CD14-positive monocyte (primary cell): ENCODE data around the gene TEX13D. TPM values are rescaled to one million over a fixed set of nuclear protein-coding genes. Genes with fewer than 3 reads are reported as not detected.

Experiments
- DNase-seq, 3 donors: peaks; one replicate each; pipeline ENCODE4 v3.0.0-alpha.2; 2011 to 2022
- H2AFZ ChIP-seq: 2 replicates; pipeline ENCODE4 v1.6.0; 2012; ENCODE audit warnings: mild to moderate bottlenecking, low read depth, low read length, inconsistent platforms; ENCODE audit not compliant: insufficient read depth, poor library complexity, severe bottlenecking
- H3K27ac ChIP-seq, 2 donors: 1 replicate in 1 of 2; 2 replicates in 1 of 2; pipeline ENCODE4 v1.5.1; 2012 to 2013; ENCODE audit warnings: low read length in 2 of 2, control low read depth in 1 of 2, inconsistent platforms in 1 of 2, low read depth in 1 of 2, mild to moderate bottlenecking in 1 of 2
- H3K27me3 ChIP-seq, 2 donors: one replicate each; pipeline versions ENCODE4 v1.6.0 to v1.6.1; 2011 to 2013; ENCODE audit warnings: low read length in 2 of 2; ENCODE audit not compliant: control insufficient read depth in 2 of 2, insufficient read depth in 2 of 2
- H3K36me3 ChIP-seq, 2 donors: replicated peaks in 1 of 2; 1 replicate in 1 of 2; 2 replicates in 1 of 2; pipeline versions ENCODE4 v1.5.1 to v1.6.1; 2012 to 2013; ENCODE audit warnings: low read length in 2 of 2, control low read depth in 1 of 2, inconsistent platforms in 1 of 2, mild to moderate bottlenecking in 1 of 2; ENCODE audit not compliant: insufficient read depth in 2 of 2, control insufficient read depth in 1 of 2
- H3K4me1 ChIP-seq, 2 donors: 1 replicate in 1 of 2; 2 replicates in 1 of 2; pipeline versions ENCODE4 v1.5.1 to v1.6.1; 2012 to 2013; ENCODE audit warnings: low read length in 2 of 2, control low read depth in 1 of 2, inconsistent platforms in 1 of 2, mild to moderate bottlenecking in 1 of 2, moderate library complexity in 1 of 2; ENCODE audit not compliant: insufficient read depth in 2 of 2, control insufficient read depth in 1 of 2
- H3K4me2 ChIP-seq: replicated peaks from 2 replicates; pipeline ENCODE3; 2012; ENCODE audit warnings: low read length, moderate library complexity, mild to moderate bottlenecking; ENCODE audit not compliant: poor library complexity, severe bottlenecking; ENCODE audit errors: extremely low read depth
- H3K4me3 ChIP-seq, 3 experiments: fragments of 200-600 bp in 1 of 3; sonication (generic) in 1 of 3; replicated peaks in 1 of 3; 1 replicate in 2 of 3; 2 replicates in 1 of 3; pipeline ENCODE4 v1.5.1; 2011 to 2013; ENCODE audit warnings: low read length in 3 of 3, mild to moderate bottlenecking in 3 of 3, control low read depth in 2 of 3, low read depth in 2 of 3, inconsistent platforms in 1 of 3, moderate library complexity in 1 of 3
- H3K79me2 ChIP-seq: 2 replicates; pipeline ENCODE4 v1.6.0; 2012; ENCODE audit warnings: mild to moderate bottlenecking, control low read depth, inconsistent platforms, low read length, moderate library complexity; ENCODE audit not compliant: insufficient read depth
- H3K9ac ChIP-seq: 2 replicates; pipeline ENCODE4 v1.6.0; 2017; ENCODE audit warnings: low read length, mild to moderate bottlenecking; ENCODE audit not compliant: insufficient read depth, poor library complexity, severe bottlenecking
- H3K9me3 ChIP-seq, 2 donors: replicated peaks in 1 of 2; 1 replicate in 1 of 2; 2 replicates in 1 of 2; pipeline versions ENCODE4 v1.5.1 to v1.6.1; 2012 to 2013; ENCODE audit warnings: low read length in 2 of 2, control low read depth in 1 of 2; ENCODE audit not compliant: control insufficient read depth in 1 of 2, insufficient read depth in 1 of 2
- H4K20me1 ChIP-seq: 2 replicates; pipeline ENCODE4 v1.6.0; 2012; ENCODE audit warnings: mild to moderate bottlenecking, low read length, control low read depth, moderate library complexity; ENCODE audit not compliant: insufficient read depth
- H3K27ac Mint-ChIP-seq, 7 donors: one replicate each; pipeline ENCODE4 v1.8.0; 2020; ENCODE audit warnings: mild to moderate bottlenecking in 7 of 7, mixed read lengths in 7 of 7, moderate library complexity in 6 of 7, inconsistent platforms in 2 of 7
- H3K27me3 Mint-ChIP-seq, 3 donors: one replicate each; pipeline ENCODE4 v1.8.0; 2021 to 2022; ENCODE audit warnings: low read depth in 3 of 3, mild to moderate bottlenecking in 3 of 3, mixed read lengths in 3 of 3, moderate library complexity in 3 of 3, inconsistent platforms in 1 of 3
- H3K36me3 Mint-ChIP-seq, 2 donors: one replicate each; pipeline ENCODE4 v1.8.0; 2020; ENCODE audit warnings: mixed read lengths in 2 of 2, inconsistent platforms in 1 of 2, mild to moderate bottlenecking in 1 of 2
- H3K4me1 Mint-ChIP-seq: one replicate; pipeline ENCODE4 v1.8.0; 2020; ENCODE audit warnings: mild to moderate bottlenecking, mixed read lengths
- H3K4me3 Mint-ChIP-seq, 2 donors: one replicate each; pipeline ENCODE4 v1.8.0; 2020; ENCODE audit warnings: mild to moderate bottlenecking in 2 of 2, mixed read lengths in 2 of 2, moderate library complexity in 1 of 2
- H3K9me3 Mint-ChIP-seq, 7 donors: one replicate each; pipeline ENCODE4 v1.8.0; 2020 to 2022; ENCODE audit warnings: mixed read lengths in 7 of 7, mild to moderate bottlenecking in 6 of 7, moderate library complexity in 6 of 7, inconsistent platforms in 2 of 7
- WGBS: methylation state at CpG from one replicate; pipeline ENCODE4 v1.1.5; 2013; ENCODE audit warnings: missing lambda C conversion rate; ENCODE audit not compliant: insufficient coverage; 5-methylcytosine and 5-hydroxymethylcytosine counted together
- intact Hi-C, 2 donors: fragments of 100-400 bp; cut with micrococcal nuclease; formaldehyde crosslinking; loops; one replicate each; pipeline versions ENCODE4 v1.15.0 to v1.15.1; 2023
- polyA plus RNA-seq, 3 donors: library from polyadenylated mRNA; depleted of rRNA in 1 of 3; unstranded in 2 of 3; stranded (reverse) in 1 of 3; fragments of 300-500 nt in 2 of 3; fragments of >200 nt in 1 of 3; fragmentation: Illumina TruSeq in 2 of 3; gene quantifications; 1 replicate in 2 of 3; 2 replicates in 1 of 3; pipeline ENCODE4 v1.2.3, GENCODE V29; 2012 to 2021
- TF ChIP-seq, protein P1 (sequence below): fragments of 200-600 bp; IDR thresholded peaks from one replicate; pipeline ENCODE4 v1.8.0; 2022; ENCODE audit warnings: antibody characterized with exemption, mild to moderate bottlenecking

TEX13D gene
- polyA plus RNA-seq, 3 donors, result not detected

- 100% methylated on average over 1 of the region's 5 CpGs for WGBS
- no peak overlapping the region for H3K4me2 ChIP-seq
- H3K9me3 ChIP-seq, result no peaks in the 10 kb centered on the region
- H3K4me1 Mint-ChIP-seq, result peaks cover 5% of the 10 kb centered on the region
- no peak overlapping the region for H3K4me3 Mint-ChIP-seq
- H3K4me3 ChIP-seq, result no peak overlapping the region
- no peaks in the 10 kb centered on the region for H3K4me1 ChIP-seq
- H3K27ac ChIP-seq, result no peak overlapping the region
- H3K79me2 ChIP-seq, result no peaks in the 10 kb centered on the region
- no peak overlapping the region for H2AFZ ChIP-seq
- no peaks in the 10 kb centered on the region for H4K20me1 ChIP-seq
- peaks cover 0 to 2% (median 0%) of the 10 kb centered on the region in 7 donors for H3K9me3 Mint-ChIP-seq
- TF ChIP-seq, protein P1, sequence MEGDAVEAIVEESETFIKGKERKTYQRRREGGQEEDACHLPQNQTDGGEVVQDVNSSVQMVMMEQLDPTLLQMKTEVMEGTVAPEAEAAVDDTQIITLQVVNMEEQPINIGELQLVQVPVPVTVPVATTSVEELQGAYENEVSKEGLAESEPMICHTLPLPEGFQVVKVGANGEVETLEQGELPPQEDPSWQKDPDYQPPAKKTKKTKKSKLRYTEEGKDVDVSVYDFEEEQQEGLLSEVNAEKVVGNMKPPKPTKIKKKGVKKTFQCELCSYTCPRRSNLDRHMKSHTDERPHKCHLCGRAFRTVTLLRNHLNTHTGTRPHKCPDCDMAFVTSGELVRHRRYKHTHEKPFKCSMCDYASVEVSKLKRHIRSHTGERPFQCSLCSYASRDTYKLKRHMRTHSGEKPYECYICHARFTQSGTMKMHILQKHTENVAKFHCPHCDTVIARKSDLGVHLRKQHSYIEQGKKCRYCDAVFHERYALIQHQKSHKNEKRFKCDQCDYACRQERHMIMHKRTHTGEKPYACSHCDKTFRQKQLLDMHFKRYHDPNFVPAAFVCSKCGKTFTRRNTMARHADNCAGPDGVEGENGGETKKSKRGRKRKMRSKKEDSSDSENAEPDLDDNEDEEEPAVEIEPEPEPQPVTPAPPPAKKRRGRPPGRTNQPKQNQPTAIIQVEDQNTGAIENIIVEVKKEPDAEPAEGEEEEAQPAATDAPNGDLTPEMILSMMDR, result no peak
- H3K27ac Mint-ChIP-seq, result no peak overlapping the region
- H3K27me3 Mint-ChIP-seq, result peaks cover 0 to 2% (median 1%) of the 10 kb centered on the region in 3 donors
- no peaks in the 10 kb centered on the region for H3K27me3 ChIP-seq
- no peaks in the 10 kb centered on the region for H3K36me3 ChIP-seq
- H3K36me3 Mint-ChIP-seq, result no peaks in the 10 kb centered on the region
- no peak for DNase-seq
- no peak overlapping the region for H3K9ac ChIP-seq
- intact Hi-C loops, result no loop called here
Measured at GRCh38 chrX:124348182-124348581, 15.7 kb downstream of the TEX13D start.

DNA sequence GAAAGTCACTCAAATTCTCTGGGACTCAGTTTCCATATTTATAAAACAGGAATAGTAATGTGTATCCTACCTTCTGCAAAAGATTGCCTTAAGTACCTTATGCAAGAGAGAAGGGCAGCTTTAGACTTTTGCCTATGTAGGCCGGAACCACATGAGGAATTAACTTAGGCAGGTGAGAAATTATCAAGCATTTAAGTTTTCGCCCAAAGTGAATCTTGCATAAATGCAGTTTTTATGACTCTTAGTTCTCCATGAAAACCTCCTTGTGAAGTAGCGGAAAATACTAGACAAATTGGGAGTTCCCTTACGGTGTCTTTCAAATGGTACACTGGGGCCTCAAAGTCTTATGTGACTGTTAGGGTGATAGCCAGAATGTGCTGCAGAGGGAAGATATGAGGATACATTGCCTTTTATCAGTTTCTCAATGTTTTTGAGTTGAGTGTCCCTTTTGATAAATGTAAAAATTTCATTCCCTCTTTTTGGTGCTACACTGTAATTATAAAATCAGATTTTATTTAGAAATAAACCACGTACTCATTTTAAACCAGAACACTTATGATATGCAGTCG is 16.5 kb downstream of the TEX13D start:
- Histone ChIP-seq H3K4me2 (no peak overlapping the region), H3K4me1 (no peaks in the 10 kb centered on the region), H3K9ac (no peak overlapping the region), H3K27me3 (no peaks in the 10 kb centered on the region), H3K79me2 (no peaks in the 10 kb centered on the region), H2AFZ (no peak overlapping the region), H3K27ac (no peak overlapping the region), H3K36me3 (no peaks in the 10 kb centered on the region), H3K4me3 (no peak overlapping the region), H3K9me3 (no peaks in the 10 kb centered on the region), H4K20me1 (no peaks in the 10 kb centered on the region)
- TF ChIP-seq, protein P1, result no peak
- H3K9me3 Mint-ChIP-seq, result no peaks in the 10 kb centered on the region
- H3K27me3 Mint-ChIP-seq, result peaks cover 0 to 2% (median 1%) of the 10 kb centered on the region in 3 donors
- intact Hi-C loops, result no loop called here
- peaks cover 5% of the 10 kb centered on the region for H3K4me1 Mint-ChIP-seq
- no peak overlapping the region for H3K27ac Mint-ChIP-seq
- 100% methylated on average over 1 of the region's 6 CpGs for WGBS
- DNase-seq, result no peak
- H3K4me3 Mint-ChIP-seq, result no peak overlapping the region
- H3K36me3 Mint-ChIP-seq, result no peaks in the 10 kb centered on the region
